Midbrain (tissue), 1 donor: Measurements from ENCODE around the gene PYCARD.
"Not testable (repeated sequence)": the region's sequence is repeated elsewhere in the genome, so short reads cannot be mapped to it uniquely, and the experiment has no call there.

Experiments used
- DNase-seq: peaks from one replicate; lab custom pipeline; 2025; lab: John Stamatoyannopoulos, UW

The PYCARD gene

DNA sequence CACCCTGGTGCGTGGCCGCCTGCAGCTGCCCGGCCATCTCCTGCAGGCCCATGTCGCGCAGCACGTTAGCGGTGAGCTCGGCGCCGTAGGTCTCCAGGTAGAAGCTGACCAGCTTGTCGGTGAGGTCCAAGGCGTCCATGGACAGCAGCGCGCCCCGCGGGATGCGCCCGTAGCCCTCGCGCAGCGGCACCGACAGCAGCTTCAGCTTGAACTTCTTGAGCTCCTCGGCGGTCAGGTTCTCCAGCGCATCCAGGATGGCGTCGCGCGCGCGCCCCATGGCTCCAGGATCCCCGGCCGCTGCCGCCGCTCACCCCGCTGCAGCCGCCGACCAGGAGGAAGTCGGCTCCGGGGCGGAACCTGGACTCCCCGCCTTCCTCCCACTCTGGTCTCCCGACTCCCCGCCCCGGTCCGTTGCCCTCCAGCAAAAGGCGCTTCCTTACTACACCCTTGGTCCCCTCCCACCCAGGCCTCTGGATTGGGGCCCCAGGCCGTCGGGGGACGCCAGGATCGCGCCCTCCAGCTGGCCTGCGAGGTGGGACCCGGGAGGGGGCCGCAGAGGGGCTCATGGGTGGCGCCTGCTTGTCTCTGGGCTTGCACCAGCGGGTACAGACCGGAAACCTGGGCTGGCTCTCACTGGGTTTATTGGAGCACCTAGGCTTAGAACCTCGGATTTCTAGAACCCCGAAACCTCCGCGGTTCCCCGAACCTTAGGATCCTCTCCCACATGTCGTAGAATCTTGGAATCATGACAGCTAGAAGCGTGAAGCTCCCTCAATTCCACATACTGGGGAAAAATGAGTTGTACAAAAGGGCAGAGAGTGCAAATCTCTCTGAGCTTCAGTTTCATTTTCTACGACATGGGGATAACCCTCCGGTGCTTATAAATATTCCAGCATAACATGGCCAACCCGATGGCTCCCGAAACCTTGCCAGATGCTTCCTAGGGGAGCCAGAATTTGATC is at the start of gene PYCARD:
Gene PYCARD (minus strand): TSS at position 347 of the 962 bp plus-strand sequence. CDS start 70 bp downstream, at position 277.
- no peak for DNase-seq

GRCh38 chr16:31251435-31251834 is 48.9 kb upstream of the PYCARD start:
- DNase-seq, result no peak

- DNase-seq, result no peak
These were observed 48.3 kb upstream of the PYCARD start for GRCh38 chr16:31250782-31251384.

DNA sequence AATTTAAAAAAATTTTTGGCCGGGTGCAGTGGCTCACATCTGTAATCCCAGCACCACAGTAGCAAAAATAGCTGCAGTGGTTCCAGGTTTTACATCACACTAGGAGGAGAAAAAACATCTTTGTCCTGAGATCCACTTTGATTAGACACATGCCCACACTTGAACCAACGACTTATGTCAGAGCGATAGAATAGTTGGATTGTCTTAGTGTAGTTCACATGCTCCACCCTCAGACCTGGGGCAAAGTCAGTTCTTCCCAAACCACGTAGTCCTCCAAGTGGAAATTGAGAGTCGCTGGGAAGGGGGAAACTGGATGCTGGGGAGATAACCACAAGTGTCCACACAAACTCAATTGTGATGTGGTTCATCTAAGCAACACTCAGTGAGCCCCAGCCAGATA is 45.8 kb upstream of the PYCARD start:
- DNase-seq, result no peak

DNA sequence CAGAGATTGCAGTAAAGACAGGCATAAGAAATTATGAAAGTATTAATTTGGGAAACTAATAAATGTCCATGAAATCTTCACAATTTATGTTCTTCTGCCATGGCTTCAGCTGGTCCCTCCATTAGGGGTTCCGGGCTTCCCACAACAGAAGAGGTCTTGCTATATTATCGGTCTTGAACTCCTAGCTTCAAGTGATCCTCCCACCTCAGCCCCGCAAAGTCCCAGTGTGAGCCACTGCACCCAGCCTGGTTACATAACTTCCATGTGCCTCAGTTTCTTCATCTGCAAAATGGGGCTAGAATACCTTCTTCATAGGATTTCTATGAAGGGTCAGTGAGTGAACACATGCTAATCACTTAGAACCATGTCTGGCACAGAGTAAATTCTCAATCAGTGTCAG is 43.7 kb upstream of the PYCARD start:
- DNase-seq, result no peak

GRCh38 chr16:31245598-31245997 is 43.0 kb upstream of the PYCARD start:
- DNase-seq, result not testable (repeated sequence)

DNA sequence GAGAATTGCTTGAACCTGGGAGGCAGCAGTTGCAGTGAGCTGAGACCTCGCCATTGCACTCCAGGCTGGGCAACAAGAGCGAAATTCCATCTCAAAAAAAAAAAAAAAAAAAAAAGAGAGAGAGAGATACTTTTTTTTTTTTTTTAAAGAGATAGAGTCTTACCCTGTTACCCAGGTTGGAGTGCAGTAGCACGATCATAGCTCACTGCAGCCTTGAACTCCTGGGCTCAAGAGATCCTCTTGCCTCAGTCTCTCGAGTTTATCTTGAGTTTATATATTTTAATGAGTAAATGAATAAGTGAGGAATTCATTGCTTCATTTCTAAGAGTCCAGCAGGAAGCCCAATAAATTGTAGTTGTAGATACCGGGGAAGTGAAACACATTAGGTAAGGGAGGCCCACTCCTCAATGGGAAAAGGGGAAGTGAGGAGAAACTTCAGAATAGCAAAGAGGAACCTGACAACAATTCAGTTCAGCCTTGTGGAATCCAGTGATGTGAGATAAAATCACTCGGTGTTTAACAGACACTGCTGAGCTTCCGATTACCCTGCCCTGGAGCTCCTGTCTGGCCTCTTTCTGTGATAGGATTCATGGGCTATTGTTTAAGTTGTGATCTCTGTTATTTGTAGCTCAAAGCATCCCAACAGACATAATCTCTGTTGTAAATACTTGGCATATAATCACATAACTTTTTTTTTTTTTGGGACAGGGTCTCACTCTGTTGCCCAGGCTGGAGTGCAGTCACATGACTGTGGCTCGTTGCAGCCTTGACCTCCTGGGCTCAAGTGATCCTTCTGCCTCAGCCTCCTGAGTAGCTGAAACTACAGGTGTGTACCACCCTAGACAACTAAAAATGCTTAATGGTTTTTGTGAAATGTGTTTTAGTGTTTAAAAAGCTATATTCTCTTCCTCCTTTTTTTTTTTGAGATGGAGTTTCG is 41.4 kb upstream of the PYCARD start:
- DNase-seq, result peak; percentile 15

- DNase-seq, result no peak
These were observed 39.6 kb upstream of the PYCARD start for GRCh38 chr16:31242206-31242605.

- no peak for DNase-seq
These were observed 35.5 kb upstream of the PYCARD start for GRCh38 chr16:31238041-31238440.

DNA sequence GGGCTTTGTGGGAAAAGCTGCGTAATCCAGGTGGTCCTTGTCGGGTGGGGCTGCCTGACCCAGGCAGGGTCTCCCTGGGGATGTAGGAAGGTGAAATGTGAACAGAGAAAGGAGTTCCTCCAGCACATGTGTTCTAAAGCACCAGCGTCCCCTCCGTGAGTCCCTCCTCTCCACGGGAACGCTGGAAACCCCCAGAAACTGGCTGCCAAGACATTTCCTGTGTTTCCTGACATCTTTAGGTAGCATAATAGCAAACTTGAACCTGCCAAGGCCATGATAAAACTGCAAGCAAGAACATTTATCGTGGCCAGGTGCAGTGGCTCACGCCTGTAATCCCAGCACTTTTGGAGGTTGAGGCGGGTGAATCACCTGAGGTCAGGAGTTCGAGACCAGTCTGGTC is 26.9 kb upstream of the PYCARD start:
- no peak for DNase-seq

- no peak for DNase-seq
These were observed 25.6 kb upstream of the PYCARD start for GRCh38 chr16:31228206-31228605.

DNA sequence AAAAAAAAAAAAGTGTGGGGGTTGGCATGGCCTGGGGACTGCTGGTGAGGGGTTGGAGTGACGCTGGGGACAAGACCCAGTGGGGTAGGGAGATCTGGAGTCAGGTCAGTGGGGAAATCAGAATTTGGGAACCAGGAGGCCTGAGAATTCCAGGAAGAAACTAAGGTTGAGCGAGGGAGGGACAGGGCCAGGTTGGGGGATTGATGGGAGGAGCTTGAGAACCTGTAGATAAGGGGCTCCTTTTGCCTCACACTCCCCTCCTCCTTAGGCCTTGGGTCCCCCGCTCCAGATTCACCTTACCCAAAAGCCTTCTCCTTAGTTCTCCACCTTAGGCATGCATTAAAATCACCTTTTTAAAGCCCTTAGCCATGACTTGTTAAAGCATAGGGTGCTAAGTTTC is 22.6 kb upstream of the PYCARD start:
- no peak for DNase-seq

GRCh38 chr16:31224092-31224955 is 21.8 kb upstream of the PYCARD start:
- no peak for DNase-seq

- DNase-seq, result no peak
These were observed 20.5 kb upstream of the PYCARD start for GRCh38 chr16:31223044-31223443.

GRCh38 chr16:31221357-31222160 is 19.0 kb upstream of the PYCARD start:
- no peak for DNase-seq

DNA sequence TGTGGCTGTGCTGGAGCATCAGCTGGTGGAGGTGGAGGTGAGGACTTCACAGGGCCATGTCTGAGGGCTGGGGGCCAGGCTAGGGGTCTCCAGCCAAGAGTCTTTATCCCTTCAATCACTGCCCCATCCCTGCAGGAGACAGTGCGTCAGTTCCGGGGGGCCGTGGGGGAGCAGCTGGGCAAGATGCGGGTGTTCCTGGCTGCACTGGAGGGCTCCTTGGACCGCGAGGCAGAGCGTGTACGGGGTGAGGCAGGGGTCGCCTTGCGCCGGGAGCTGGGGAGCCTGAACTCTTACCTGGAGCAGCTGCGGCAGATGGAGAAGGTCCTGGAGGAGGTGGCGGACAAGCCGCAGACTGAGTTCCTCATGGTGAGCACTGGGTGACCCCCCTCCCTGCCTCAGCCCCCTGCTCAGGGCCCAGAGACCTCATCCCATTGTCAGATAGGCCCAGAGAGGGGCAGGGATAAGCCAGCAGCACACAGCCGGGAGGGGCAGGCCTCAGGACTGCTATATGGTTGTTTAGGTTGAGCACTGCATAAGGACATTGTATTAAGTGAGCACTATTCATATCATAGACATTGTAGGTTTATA is 16.7 kb upstream of the PYCARD start:
- no peak for DNase-seq

- DNase-seq, result no peak
These were observed 14.6 kb upstream of the PYCARD start for GRCh38 chr16:31217136-31217530.

- no peak for DNase-seq
These were observed 14.0 kb upstream of the PYCARD start, which contains the start of gene PYDC1 for GRCh38 chr16:31216422-31217135. Gene PYDC1 (minus strand): TSS chr16:31217135. CDS start chr16:31217028, 107 bp downstream.
